Measurements from ENCODE around the gene P2RX3.

DNA sequence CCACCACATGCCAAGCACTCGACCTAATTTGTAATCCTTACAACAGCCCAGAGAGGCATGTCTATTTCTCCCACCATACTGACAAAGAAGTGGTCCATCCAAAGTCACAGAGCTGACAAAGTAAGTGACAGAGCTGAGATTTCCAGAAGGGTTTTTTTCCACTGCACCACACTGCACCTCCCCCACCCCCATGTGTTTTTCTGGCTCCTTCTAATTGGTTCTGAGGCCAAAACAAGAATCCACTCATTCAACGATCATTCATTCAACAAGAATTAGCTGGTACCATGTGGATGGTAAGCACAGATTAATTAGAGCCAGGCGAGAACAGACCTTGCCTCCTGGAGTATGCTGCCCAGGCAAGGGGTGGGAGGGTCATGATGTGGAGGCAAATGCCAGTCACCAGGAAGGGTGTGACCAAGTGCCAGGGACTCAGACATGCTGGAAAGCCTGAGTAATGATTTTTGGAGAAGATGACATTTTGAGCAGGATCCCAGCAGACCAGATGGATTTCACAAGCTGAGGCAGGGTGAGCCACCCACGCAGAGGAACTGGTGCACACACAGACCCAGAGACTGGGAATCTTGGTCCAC lies 67.2 kb downstream of the P2RX3 start:
- TF ChIP-seq, protein P1, sequence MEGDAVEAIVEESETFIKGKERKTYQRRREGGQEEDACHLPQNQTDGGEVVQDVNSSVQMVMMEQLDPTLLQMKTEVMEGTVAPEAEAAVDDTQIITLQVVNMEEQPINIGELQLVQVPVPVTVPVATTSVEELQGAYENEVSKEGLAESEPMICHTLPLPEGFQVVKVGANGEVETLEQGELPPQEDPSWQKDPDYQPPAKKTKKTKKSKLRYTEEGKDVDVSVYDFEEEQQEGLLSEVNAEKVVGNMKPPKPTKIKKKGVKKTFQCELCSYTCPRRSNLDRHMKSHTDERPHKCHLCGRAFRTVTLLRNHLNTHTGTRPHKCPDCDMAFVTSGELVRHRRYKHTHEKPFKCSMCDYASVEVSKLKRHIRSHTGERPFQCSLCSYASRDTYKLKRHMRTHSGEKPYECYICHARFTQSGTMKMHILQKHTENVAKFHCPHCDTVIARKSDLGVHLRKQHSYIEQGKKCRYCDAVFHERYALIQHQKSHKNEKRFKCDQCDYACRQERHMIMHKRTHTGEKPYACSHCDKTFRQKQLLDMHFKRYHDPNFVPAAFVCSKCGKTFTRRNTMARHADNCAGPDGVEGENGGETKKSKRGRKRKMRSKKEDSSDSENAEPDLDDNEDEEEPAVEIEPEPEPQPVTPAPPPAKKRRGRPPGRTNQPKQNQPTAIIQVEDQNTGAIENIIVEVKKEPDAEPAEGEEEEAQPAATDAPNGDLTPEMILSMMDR (IDR thresholded peaks at IDR 0.05) = no peak
- TF ChIP-seq POLR2AphosphoS5 (IDR thresholded peaks at IDR 0.05) (no peak), POLR2A (IDR thresholded peaks at IDR 0.05) (no peak)
